Measurements from ENCODE around the gene RRP12.
"Not testable (repeated sequence)": the region's sequence is repeated elsewhere in the genome, so short reads cannot be mapped to it uniquely, and the experiment has no call there.

- not testable (repeated sequence) for TF ChIP-seq CTCF, POLR2A (IDR thresholded peaks at IDR 0.05)
Observed at GRCh38 chr10:97423757-97424098, 22.6 kb upstream of the RRP12 start.
